Measurements from ENCODE around the gene MAGED1. TPM values are rescaled to one million over a fixed set of nuclear protein-coding genes. Genes with fewer than 3 reads are reported as not detected.

Gene MAGED1
- total RNA-seq, 2 experiments from 2014 or later: 36.8 to 60.0 TPM

GRCh38 chrX:51905711-51906110 is 12.3 kb downstream of the MAGED1 start:
- Histone ChIP-seq H3K4me3 (ENCODE audit: low read depth, low read length, poor library complexity, severe bottlenecking) (no peak overlapping the region), H3K36me3 (ENCODE audit: insufficient read depth, low read length) (peaks cover 15% of the 10 kb centered on the region), H3K79me2 (ENCODE audit: insufficient read depth, low read depth, low read length) (no peaks in the 10 kb centered on the region), H3K9me3 (ENCODE audit: low read length) (no peaks in the 10 kb centered on the region), H3K27ac (ENCODE audit: low read depth, low read length, poor library complexity, severe bottlenecking) (no peak overlapping the region), H4K20me1 (ENCODE audit: insufficient read depth, low read length) (no peaks in the 10 kb centered on the region), H3K4me1 (ENCODE audit: insufficient read depth, low read length, poor library complexity, severe bottlenecking) (no peaks in the 10 kb centered on the region), H3K9me2 (ENCODE audit: insufficient read depth, low read length) (no peaks in the 10 kb centered on the region), H2AFZ (ENCODE audit: low read length) (no peak overlapping the region), H3K4me2 (ENCODE audit: low read length) (no peak overlapping the region)
- POLR2A ChIA-PET: no interaction called here
- BruUV-seq (replicated peaks): no TSS peak
- CTCF ChIA-PET (ENCODE audit: unreplicated experiment): no interaction called here
- no peak for TF ChIP-seq EZH2phosphoT487 (IDR thresholded peaks at IDR 0.05; ENCODE audit: borderline replicate concordance, low read depth, low read length)
- TF ChIP-seq, protein P1, sequence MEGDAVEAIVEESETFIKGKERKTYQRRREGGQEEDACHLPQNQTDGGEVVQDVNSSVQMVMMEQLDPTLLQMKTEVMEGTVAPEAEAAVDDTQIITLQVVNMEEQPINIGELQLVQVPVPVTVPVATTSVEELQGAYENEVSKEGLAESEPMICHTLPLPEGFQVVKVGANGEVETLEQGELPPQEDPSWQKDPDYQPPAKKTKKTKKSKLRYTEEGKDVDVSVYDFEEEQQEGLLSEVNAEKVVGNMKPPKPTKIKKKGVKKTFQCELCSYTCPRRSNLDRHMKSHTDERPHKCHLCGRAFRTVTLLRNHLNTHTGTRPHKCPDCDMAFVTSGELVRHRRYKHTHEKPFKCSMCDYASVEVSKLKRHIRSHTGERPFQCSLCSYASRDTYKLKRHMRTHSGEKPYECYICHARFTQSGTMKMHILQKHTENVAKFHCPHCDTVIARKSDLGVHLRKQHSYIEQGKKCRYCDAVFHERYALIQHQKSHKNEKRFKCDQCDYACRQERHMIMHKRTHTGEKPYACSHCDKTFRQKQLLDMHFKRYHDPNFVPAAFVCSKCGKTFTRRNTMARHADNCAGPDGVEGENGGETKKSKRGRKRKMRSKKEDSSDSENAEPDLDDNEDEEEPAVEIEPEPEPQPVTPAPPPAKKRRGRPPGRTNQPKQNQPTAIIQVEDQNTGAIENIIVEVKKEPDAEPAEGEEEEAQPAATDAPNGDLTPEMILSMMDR (conservative IDR thresholded peaks at IDR 0.05; ENCODE audit: low read length): no peak
- intact Hi-C loops (cut with micrococcal nuclease; ENCODE audit: unreplicated experiment): no loop called here
- no peak for DNase-seq (ENCODE audit: low spot score)

DNA sequence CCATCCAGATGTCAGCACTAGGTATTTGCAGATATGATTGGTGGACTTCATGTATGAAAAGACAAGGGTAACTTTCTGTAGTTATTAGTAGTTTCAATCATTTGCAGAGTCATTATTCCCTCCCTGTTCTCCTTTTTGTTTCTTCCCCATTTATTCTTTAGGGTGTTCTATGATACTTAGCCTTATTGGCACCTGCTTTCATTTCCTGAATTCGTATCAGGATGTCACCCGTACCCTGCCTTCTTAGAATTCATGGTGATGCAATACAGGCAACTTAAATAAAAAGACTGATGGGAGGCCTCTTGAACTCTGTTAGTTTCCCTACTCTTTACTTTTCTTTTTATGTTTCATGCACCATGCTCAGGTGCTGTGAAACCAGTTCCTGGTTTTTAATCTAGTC is 24.2 kb downstream of the MAGED1 start:
- no TSS peak for BruUV-seq (replicated peaks)
- Histone ChIP-seq H4K20me1 (ENCODE audit: insufficient read depth, low read length) (no peaks in the 10 kb centered on the region), H3K4me1 (ENCODE audit: insufficient read depth, low read length, poor library complexity, severe bottlenecking) (peaks cover 14% of the 10 kb centered on the region), H3K36me3 (ENCODE audit: insufficient read depth, low read length) (no peaks in the 10 kb centered on the region), H3K9me3 (ENCODE audit: low read length) (peaks cover 6% of the 10 kb centered on the region; the same call in 1 of the 2 replicates), H3K79me2 (ENCODE audit: insufficient read depth, low read depth, low read length) (no peaks in the 10 kb centered on the region), H3K27ac (ENCODE audit: low read depth, low read length, poor library complexity, severe bottlenecking) (no peak overlapping the region), H3K4me3 (ENCODE audit: low read depth, low read length, poor library complexity, severe bottlenecking) (no peak overlapping the region), H3K4me2 (ENCODE audit: low read length) (peak overlapping the region; percentile 39; the same call in 1 of the 2 replicates), H3K9me2 (ENCODE audit: insufficient read depth, low read length) (no peaks in the 10 kb centered on the region), H2AFZ (ENCODE audit: low read length) (no peak overlapping the region)
- DNase-seq (ENCODE audit: low spot score): peak; percentile 46
- ChIA-PET POLR2A (no interaction called here), CTCF (ENCODE audit: unreplicated experiment) (no interaction called here)
- no peak for TF ChIP-seq EZH2phosphoT487 (IDR thresholded peaks at IDR 0.05; ENCODE audit: borderline replicate concordance, low read depth, low read length)
- TF ChIP-seq, protein P1 (conservative IDR thresholded peaks at IDR 0.05; ENCODE audit: low read length): no peak
- intact Hi-C loops (cut with micrococcal nuclease; ENCODE audit: unreplicated experiment): no loop called here

DNA sequence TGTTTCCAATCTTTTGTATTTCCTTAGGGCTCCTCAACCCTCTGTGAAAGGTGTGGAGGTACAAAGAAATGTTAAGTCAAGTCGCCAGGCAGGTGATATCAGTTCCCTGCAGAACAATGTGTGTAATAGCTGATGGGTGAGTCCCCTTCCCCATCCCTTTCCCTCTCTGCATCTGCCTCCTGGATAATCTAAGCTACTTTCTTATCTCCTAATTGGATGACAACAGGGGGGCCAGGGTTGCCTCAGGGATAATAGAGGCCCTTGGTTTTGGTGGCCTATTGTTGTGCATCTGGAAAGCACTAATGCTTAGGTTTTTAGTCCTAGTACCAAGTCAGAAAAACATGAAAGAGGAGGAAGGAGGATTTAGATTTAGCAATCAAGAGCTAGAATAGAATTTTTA is 29.1 kb downstream of the MAGED1 start:
- intact Hi-C loops (cut with micrococcal nuclease; ENCODE audit: unreplicated experiment): no loop called here
- no peaks in the 10 kb centered on the region for H3K9me2 ChIP-seq (ENCODE audit: insufficient read depth, low read length)
- H3K9me3 ChIP-seq (ENCODE audit: low read length): no peaks in the 10 kb centered on the region
- no TSS peak for BruUV-seq (replicated peaks)
- no peak overlapping the region for H2AFZ ChIP-seq (ENCODE audit: low read length)
- no peaks in the 10 kb centered on the region for H3K79me2 ChIP-seq (ENCODE audit: insufficient read depth, low read depth, low read length)
- no peak for DNase-seq (ENCODE audit: low spot score)
- POLR2A ChIA-PET: no interaction called here
- CTCF ChIA-PET (ENCODE audit: unreplicated experiment): interaction anchor here (0.6 kb wide), 1 partner anchor 1582 kb away, joined by 3 read pairs; no protein-coding TSS in a partner anchor
- TF ChIP-seq EZH2phosphoT487 (IDR thresholded peaks at IDR 0.05; ENCODE audit: borderline replicate concordance, low read depth, low read length): no peak
- TF ChIP-seq, protein P1 (conservative IDR thresholded peaks at IDR 0.05; ENCODE audit: low read length): no peak
- H3K27ac ChIP-seq (ENCODE audit: low read depth, low read length, poor library complexity, severe bottlenecking): no peak overlapping the region
- H4K20me1 ChIP-seq (ENCODE audit: insufficient read depth, low read length): no peaks in the 10 kb centered on the region
- H3K4me2 ChIP-seq (ENCODE audit: low read length): no peak overlapping the region
- no peaks in the 10 kb centered on the region for H3K36me3 ChIP-seq (ENCODE audit: insufficient read depth, low read length)
- no peak overlapping the region for H3K4me3 ChIP-seq (ENCODE audit: low read depth, low read length, poor library complexity, severe bottlenecking)
- peaks cover 8% of the 10 kb centered on the region for H3K4me1 ChIP-seq (ENCODE audit: insufficient read depth, low read length, poor library complexity, severe bottlenecking)
